HL-60/S4 treated with retinoic acid at 250 ng/mL for 4 days and 3 days (cell line): ENCODE measurements around the gene DUS2.
"Not testable (repeated sequence)": the region's sequence is repeated elsewhere in the genome, so short reads cannot be mapped to it uniquely, and the experiment has no call there.

Experiments
- in situ Hi-C: fragments of 300-500 bp; cut with MboI; formaldehyde crosslinking; loops from 2 replicates; pipeline ENCODE4 v1.7.0; 2022; ENCODE audit warnings: low sequenced_read_pairs

Gene DUS2

GRCh38 chr16:68022728-68023537 lies at the start of gene DUS2, which contains the start of gene DDX28:
Gene DUS2 (plus strand): TSS chr16:68023284. CDS start chr16:68038024, 14,740 bp downstream.
Gene DDX28 (minus strand): TSS chr16:68023232. CDS start chr16:68023202, 30 bp downstream.
- in situ Hi-C loops, result no loop called here

DNA sequence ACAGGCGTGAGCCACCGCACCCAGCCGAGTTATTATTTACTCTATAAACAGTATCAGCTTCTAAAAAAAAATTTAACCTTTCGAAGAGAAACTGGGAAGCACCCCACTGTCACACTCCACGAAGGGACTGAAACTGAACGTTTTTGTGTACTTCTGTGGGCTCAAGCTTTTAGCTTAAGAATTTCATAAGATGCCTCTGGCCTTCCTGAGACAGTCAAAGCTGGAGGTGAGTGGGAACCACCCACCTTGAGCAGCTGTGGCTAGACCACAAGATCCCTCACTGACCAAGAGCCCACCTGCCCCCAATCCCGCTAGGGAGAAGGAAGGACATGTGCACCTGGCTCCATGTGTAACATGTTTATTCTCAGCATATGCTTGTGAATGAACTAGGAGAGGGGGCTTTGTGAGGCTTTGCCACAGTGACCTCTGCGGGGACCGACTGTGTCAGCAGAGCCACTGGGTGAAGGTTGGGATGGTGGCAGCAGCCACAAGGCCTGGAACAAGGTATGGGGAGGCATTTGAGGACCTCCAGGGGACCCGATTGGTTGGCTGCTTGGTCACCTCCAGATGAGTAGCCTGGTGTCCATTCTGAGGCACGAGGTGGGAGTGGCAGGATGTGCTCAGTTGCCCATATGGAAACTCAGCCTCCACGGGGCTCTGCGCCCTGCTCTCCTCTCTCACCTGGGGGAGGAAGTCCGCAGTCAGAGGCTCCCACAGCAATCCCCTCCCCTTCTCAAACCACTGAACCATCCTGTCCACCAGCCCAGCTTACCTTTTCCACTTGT lies 47.6 kb upstream of the DUS2 start:
- in situ Hi-C loops, result no loop called here

- in situ Hi-C loops, result no loop called here
Observed at GRCh38 chr16:67976205-67976604, 46.9 kb upstream of the DUS2 start.

DNA sequence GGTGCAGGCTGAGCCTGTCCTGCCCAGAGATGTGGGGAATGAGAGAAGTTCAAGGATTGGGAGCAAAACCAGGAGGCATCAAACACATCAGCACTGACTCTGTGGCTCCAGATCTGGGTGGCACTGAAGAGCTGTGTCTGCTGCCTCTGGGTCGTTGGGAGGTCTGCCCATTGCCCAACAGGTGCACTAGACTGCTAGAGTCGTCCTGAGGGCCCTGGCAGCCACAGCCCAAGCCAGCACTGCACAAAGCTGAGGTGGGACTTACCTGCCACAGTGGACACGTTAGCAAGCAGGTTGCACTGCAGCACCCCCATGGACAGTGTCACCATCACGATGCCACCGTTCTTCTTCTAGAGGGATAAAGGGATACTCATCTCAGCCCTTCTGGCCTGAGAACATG lies 46.1 kb upstream of the DUS2 start:
- in situ Hi-C loops, result no loop called here

GRCh38 chr16:67977469-67978227 lies 45.4 kb upstream of the DUS2 start:
- in situ Hi-C loops, result no loop called here

GRCh38 chr16:67979955-67980678 lies 43.0 kb upstream of the DUS2 start, which contains the start of gene DPEP3:
Gene DPEP3 (minus strand): TSS chr16:67980499. CDS start chr16:67980380, 119 bp downstream.
- in situ Hi-C loops, result no loop called here

- in situ Hi-C loops, result no loop called here
Observed at GRCh38 chr16:67982011-67982696, 40.9 kb upstream of the DUS2 start.

- in situ Hi-C loops, result no loop called here
Observed at GRCh38 chr16:67986949-67987348, 36.1 kb upstream of the DUS2 start.

DNA sequence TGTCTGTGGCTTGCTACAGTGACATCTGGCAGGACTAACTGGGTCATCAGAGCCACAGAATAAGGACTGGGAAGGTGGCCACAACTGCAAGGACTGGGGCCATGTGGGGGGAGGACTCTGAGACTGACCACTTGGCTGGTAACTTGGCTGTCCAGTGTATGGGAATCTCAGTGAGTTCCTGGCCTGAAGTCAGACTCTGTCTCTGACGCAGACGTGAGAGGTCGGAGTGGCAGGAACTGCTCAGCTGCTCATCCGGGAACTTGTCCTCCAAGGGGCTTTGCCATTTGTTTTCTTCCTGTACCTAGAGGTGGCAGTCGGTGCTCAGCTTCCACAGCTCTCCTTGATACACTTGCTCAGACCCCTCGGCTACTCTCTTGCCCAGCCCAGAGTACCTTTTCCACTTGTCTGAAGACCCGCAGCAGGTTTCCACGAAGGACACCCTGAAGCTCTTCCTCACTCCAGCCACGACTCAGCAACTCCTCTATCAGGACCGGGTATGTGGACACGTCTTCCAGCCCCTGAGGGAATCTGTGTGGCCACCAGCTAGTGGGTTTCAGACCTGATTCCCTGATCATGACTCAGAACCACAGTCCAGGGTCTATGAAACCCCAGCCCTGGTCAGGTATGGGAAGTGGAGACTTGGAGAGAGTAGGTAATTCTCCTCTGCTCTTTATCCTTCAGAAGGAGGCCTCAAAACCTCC lies 35.5 kb upstream of the DUS2 start:
- in situ Hi-C loops, result no loop called here

- in situ Hi-C loops, result no loop called here
Observed at GRCh38 chr16:67988675-67989074, 34.4 kb upstream of the DUS2 start.

- in situ Hi-C loops, result no loop called here
Observed at GRCh38 chr16:67989322-67990017, 33.6 kb upstream of the DUS2 start.

- in situ Hi-C loops, result no loop called here
Observed at GRCh38 chr16:67990018-67990386, 33.1 kb upstream of the DUS2 start.

DNA sequence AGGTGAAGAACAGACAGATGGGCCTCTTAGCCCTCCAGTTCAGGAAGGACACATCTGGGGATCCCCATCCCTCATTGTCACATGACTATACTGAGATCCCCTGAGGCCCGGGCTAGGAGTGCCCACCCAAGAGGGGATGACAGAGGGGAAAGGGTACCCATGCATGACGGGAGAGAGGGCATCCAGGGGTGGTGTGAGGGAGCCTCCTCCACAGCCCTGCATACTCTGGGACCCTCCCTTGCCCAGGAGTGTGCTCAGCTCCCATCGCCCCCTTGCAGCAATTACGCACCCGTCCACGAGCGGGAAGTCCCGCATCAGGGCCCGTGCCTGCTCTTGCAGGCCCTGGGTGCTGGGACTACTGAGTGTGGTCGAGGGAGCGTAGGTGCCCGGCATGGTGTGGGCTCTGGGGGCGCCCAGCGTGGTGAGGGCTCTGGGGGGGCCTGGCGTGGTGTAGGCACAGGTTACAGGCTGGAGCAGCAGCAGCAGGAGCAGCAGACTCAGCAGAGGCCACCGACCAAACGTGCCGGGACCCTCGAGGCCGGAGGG lies 30.4 kb upstream of the DUS2 start:
- in situ Hi-C loops, result no loop called here

- in situ Hi-C loops, result no loop called here
Observed at GRCh38 chr16:67993207-67994039, 29.7 kb upstream of the DUS2 start.

DNA sequence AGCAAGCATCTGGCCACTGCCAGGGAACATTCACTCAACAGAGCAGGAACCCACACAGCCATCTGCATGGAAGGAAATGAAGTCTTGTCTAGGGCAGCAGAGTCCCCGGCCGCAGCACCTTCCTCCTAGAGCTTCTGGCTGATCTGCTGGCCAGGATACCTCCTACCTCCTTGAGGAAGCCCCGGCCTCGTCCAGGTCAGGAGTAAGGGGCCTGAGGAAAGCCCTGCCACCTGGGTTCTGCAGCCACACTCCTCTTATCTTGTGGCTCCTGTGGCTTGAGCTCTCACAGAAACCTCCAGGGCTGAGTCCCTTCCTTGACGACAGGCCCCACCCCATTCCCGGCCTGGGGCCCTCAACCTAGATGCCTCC lies 29.1 kb upstream of the DUS2 start:
- in situ Hi-C loops, result not testable (repeated sequence)

DNA sequence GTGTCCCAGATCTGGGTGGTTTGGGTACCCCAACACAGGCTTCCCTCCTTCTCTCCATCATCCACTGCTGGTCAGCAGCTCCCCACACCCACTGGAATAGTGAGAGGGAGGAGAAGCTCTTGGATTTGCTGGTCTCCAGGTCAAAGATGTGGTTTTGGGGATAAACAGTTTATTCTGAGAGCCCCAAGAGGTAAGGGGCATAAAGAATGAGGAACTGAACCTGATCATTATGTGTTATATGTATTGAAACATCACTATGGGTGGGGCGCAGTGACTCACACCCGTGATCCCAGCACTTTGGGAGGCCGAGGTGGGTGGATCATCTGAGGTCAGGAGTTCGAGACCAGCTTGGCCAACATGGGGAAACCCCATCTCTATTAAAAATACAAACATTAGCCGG lies 27.7 kb upstream of the DUS2 start:
- in situ Hi-C loops, result no loop called here

DNA sequence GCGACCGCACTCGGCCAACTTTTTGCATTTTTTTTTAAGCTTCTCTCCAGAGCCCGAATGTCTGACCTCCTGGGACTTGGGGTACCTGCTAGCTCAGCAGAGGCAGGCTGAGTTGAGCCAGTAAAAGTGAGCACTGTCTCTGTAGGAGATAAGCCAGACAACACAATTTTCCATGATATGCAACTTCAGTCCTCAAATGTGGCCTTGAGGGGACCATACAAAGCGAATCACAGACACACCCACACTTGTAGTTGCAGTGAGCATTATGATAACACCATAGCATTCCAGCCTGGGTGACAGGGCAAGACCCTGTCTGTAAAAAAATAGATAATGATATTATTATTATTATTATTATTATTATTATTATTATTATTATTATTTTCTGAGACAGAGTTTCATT lies 26.4 kb upstream of the DUS2 start:
- in situ Hi-C loops, result no loop called here
